ENCODE data around the gene SRGAP1. TPM values are rescaled to one million over a fixed set of nuclear protein-coding genes. Genes with fewer than 3 reads are reported as not detected.

SRGAP1 gene
- total and polyA plus RNA-seq, 7 donors, result 0.23 to 5.1 (median 1.5) TPM

- H3K4me1 ChIP-seq, result peaks cover under 1% of the 10 kb centered on the region
- H3K4me3 ChIP-seq, result no peak overlapping the region
- ATAC-seq (no peak), DNase-seq (no peak)
- no peaks in the 10 kb centered on the region for H3K9me3 ChIP-seq
- 68 to 74% (median 73%) methylated on average over 2 of the region's 2 CpGs for WGBS, 3 donors
- H3K36me3 ChIP-seq (ENCODE audit: insufficient read depth in 1 of 2, low read depth in 1 of 2), result no peaks in the 10 kb centered on the region
- TF ChIP-seq CTCF (IDR thresholded peaks at IDR 0.05), result no peak
- no peaks in the 10 kb centered on the region for H3K27me3 ChIP-seq (ENCODE audit: insufficient read depth in 3 of 3, low read length in 2 of 3)
- intact Hi-C loops (cut with DNase I), result loop anchor here in 1 of 2 donors (5.0 kb wide), 1 partner anchor 68 kb away; no protein-coding TSS in a partner anchor
- no peak overlapping the region for H3K27ac ChIP-seq
Observed at GRCh38 chr12:64175254-64175945, 330.9 kb downstream of the SRGAP1 start.

- no peaks in the 10 kb centered on the region for H3K27me3 ChIP-seq (ENCODE audit: insufficient read depth in 3 of 3, low read length in 2 of 3)
- no peak overlapping the region for H3K4me3 ChIP-seq
- no peak for DNase-seq
- H3K9me3 ChIP-seq, result no peaks in the 10 kb centered on the region
- intact Hi-C loops (cut with DNase I), result loop anchor here in 1 of 2 donors (5.0 kb wide), 1 partner anchor 70 kb away; no protein-coding TSS in a partner anchor
- WGBS, 3 donors, result 61 to 77% (median 66%) methylated on average over 7 of the region's 7 CpGs
- TF ChIP-seq CTCF (IDR thresholded peaks at IDR 0.05), result no peak
- peaks cover 13% of the 10 kb centered on the region for H3K4me1 ChIP-seq
- no peak overlapping the region for H3K27ac ChIP-seq
- ATAC-seq, result no peak
- no peaks in the 10 kb centered on the region for H3K36me3 ChIP-seq (ENCODE audit: insufficient read depth in 1 of 2, low read depth in 1 of 2)
Observed at GRCh38 chr12:64177001-64177400, 332.5 kb downstream of the SRGAP1 start.

- Histone ChIP-seq H3K36me3 (ENCODE audit: insufficient read depth in 1 of 2, low read depth in 1 of 2) (no peaks in the 10 kb centered on the region), H3K4me1 (peaks cover 16% of the 10 kb centered on the region), H3K27me3 (ENCODE audit: insufficient read depth in 3 of 3, low read length in 2 of 3) (no peaks in the 10 kb centered on the region), H3K27ac (no peak overlapping the region), H3K9me3 (no peaks in the 10 kb centered on the region), H3K4me3 (no peak overlapping the region)
- ATAC-seq (no peak), DNase-seq (no peak)
- WGBS, 3 donors, result 78 to 86% (median 85%) methylated on average over 1 of the region's 1 CpG
- intact Hi-C loops (cut with DNase I), result loop anchor here in 1 of 2 donors (5.0 kb wide), 1 partner anchor 71 kb away; no protein-coding TSS in a partner anchor
- no peak for TF ChIP-seq CTCF (IDR thresholded peaks at IDR 0.05)
Observed at GRCh38 chr12:64178122-64178521, 333.6 kb downstream of the SRGAP1 start.

- Histone ChIP-seq H3K27ac (peak overlapping the region; percentile 53), H3K27me3 (ENCODE audit: insufficient read depth in 3 of 3, low read length in 2 of 3) (no peaks in the 10 kb centered on the region), H3K9me3 (no peaks in the 10 kb centered on the region), H3K4me3 (no peak overlapping the region), H3K36me3 (ENCODE audit: insufficient read depth in 1 of 2, low read depth in 1 of 2) (no peaks in the 10 kb centered on the region), H3K4me1 (peaks cover 16% of the 10 kb centered on the region)
- WGBS, 3 donors, result 50 to 59% (median 56%) methylated on average over 5 of the region's 5 CpGs
- TF ChIP-seq CTCF (IDR thresholded peaks at IDR 0.05), result no peak
- ATAC-seq, result peak; percentile 50 to 75 (median 68)
- no peak for DNase-seq
- intact Hi-C loops (cut with DNase I), result loop anchor here (1.0 to 5.0 kb wide), 3 partner anchors 76 to 339 kb away; partner anchors contain the start of gene SRGAP1 (in 2 of the 2)
Observed at GRCh38 chr12:64180951-64181350, 336.5 kb downstream of the SRGAP1 start.
